ENCODE data around the gene C1R.

C1R gene

DNA sequence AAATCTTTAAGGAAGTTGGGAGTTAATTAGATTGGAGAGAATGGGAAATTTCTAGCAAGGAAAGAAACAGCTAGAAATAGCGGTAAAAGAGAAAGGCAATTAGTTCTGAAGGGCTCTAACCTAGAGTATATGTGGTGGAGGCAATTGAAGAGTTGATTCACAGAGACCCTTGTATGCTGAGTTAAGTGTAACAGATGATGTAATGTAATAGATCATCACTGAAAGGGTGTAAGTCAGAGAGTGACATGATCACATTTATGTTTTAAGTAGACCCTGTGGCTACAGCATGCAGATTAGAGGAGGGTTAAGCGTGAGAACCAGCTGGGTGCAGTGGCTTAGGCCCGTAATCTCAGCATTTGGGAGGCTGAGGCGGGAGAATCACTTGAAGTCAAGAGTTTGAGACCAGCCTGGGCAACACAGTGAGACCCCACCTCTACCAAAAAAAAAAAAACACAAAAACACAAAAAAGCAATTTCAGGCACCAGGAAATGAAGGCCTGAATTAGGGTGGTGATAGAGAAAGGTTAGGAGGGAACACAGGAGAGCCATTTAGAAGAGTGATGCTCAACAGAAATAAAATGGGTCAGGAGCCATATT is 33.5 kb upstream of the C1R start:
- Mint-ChIP-seq H3K9me3 (no peaks in the 10 kb centered on the region), H3K27me3 (no peaks in the 10 kb centered on the region), H3K4me3 (no peak overlapping the region), H3K27ac (no peak overlapping the region), H3K36me3 (ENCODE audit: low read depth) (peaks cover 4% of the 10 kb centered on the region), H3K4me1 (ENCODE audit: low read depth) (peaks cover 15% of the 10 kb centered on the region)

DNA sequence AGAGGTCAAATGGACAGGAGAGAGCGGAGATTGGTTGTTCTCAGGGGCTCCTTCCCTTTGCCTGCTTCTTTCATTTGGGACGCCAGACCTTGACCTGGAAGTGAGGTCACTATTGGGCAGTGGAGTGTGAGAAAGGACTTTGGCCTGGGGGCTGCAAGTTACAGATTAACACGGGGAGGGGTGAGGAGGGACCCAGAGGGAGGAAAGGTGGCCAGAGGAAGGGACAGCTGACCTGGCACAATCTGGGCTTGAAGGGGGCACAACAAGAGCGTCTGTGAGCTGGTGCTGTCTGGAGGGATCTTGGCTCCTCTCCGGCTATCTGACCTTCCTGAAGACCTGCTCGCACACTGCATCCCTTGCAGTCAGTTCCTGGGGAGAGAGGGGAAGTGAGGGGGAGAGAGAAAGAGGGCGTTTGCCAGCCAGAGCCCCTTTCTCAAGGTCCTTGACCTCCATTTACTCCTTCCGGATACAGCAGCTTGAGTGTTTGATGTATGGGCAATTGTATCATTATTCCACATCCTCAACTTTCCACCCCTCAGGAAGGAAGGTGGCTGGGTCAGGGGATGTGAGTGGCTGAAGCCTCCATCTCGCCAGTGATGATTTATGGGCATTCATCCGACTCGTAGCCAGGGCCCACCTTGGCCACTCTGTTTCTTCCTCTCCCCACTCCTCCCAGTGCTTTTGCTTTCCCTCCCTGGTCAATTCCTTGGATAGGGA is 31.7 kb upstream of the C1R start:
- Mint-ChIP-seq H3K4me3 (no peak overlapping the region), H3K27me3 (no peaks in the 10 kb centered on the region), H3K4me1 (ENCODE audit: low read depth) (peaks cover 2% of the 10 kb centered on the region), H3K27ac (no peak overlapping the region), H3K9me3 (no peaks in the 10 kb centered on the region), H3K36me3 (ENCODE audit: low read depth) (peaks cover 4% of the 10 kb centered on the region)

DNA sequence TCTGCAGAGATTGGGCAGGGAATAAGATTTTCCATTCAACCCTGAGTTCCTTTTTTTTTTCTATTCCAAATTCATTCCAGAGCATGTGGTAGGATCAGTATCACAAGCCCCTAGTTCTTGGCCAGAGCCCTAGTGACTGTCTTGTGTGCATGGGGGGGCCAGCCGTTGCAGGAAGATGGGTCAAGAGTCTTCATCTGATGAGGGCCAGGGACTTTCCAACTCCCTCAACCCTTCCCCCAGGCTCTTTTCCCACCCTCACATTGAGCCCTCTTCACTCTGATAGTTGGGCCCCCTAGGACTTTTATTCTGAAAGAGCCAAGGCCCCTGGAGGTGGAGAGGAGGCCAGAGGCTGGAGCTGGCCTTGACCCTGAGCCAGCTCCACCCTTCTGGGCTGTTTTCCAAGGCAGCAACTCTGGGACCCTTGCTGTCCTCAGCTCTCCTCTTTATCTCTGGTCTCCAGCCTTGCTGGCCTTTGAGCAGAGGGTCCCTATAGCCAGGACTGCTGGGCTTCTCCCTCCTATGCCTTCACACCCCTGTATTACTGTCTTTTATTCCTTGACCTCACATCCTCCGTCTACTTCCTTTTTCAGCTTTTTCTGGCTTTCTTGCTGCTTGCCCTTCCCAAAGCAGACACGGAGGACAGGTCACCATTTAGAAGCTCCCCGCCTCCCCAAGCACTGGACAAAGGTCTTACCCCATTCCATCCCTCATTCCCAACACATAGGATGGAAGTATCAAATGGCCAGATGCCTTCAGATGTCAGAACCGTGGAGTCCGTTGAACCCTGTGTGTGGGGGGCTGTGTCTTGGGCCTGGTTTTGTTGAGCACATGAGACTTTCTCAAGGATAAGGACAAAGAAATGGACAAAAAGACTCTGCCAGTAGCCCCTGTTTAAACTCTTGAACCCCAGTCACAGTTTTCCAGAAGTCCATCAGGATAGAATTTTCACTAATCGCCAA is 30.8 kb upstream of the C1R start:
- H3K27ac Mint-ChIP-seq: no peak overlapping the region
- no peak overlapping the region for H3K4me3 Mint-ChIP-seq
- H3K27me3 Mint-ChIP-seq: no peaks in the 10 kb centered on the region
- H3K36me3 Mint-ChIP-seq (ENCODE audit: low read depth): peaks cover 11% of the 10 kb centered on the region
- no peaks in the 10 kb centered on the region for H3K4me1 Mint-ChIP-seq (ENCODE audit: low read depth)
- no peaks in the 10 kb centered on the region for H3K9me3 Mint-ChIP-seq

DNA sequence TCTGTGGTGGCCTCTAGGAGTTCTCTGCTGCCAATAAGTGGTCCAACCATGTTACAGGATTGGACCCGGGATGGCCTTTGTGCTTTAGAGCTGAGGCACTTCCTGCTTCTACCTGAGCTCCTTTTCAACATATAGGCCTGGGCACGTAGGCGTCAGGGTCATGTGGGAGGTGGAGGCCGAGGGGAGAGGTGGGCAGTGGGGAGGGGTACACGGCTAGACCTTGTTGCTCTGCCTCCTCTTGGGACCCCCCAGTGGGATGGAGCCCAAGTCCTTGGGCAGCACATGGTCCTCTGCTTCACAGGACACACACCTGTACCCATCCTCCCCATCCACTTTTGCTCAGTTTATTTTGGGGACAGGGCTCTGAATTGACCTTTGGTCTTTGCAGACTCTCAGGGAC is 29.1 kb upstream of the C1R start:
- no peaks in the 10 kb centered on the region for H3K4me1 Mint-ChIP-seq (ENCODE audit: low read depth)
- no peaks in the 10 kb centered on the region for H3K9me3 Mint-ChIP-seq
- no peak overlapping the region for H3K4me3 Mint-ChIP-seq
- H3K36me3 Mint-ChIP-seq (ENCODE audit: low read depth): peaks cover 21% of the 10 kb centered on the region
- no peaks in the 10 kb centered on the region for H3K27me3 Mint-ChIP-seq
- H3K27ac Mint-ChIP-seq: no peak overlapping the region

DNA sequence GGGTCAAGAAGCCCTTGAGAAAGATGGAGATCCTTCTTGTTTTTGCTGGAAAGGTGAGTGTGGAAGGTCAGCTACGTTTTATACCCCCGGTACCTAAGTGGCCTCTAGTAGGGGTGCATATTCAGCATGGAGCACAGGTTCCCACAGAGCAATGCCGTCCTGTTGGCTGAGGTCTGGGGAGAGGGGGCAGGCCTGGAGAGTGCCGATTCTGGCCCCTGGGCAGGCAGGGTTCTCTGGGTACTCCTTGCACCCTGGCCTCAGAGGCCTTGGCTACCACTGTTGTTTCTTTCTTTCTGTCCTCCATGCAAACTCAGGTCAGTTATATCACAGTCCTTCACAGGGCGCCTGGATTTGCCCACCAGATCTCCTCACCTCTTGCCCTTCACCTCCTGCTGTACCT is 27.9 kb upstream of the C1R start:
- Mint-ChIP-seq H3K4me3 (no peak overlapping the region), H3K27ac (no peak overlapping the region), H3K36me3 (ENCODE audit: low read depth) (peaks cover 27% of the 10 kb centered on the region), H3K9me3 (no peaks in the 10 kb centered on the region), H3K27me3 (no peaks in the 10 kb centered on the region), H3K4me1 (ENCODE audit: low read depth) (no peaks in the 10 kb centered on the region)

DNA sequence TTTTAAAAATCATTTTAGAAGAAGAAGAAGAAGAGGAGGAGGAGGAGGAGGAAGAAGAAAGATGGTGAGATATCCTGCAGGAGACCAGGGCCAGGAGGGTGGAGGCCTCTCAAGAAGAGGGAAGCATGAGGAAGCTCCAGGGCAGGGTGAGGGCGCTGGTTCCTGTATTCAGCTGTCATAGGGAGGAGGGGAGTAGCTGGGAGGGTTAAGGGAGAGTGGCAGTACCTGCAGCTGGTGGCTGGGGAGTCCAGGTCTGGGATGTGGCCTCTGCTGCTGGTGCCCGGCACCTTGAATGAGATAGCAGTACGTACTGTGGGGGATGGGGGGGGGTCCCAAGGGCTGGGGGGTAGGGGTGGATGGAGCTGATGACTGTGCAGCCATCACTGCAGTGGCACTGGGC is 26.6 kb upstream of the C1R start:
- H3K36me3 Mint-ChIP-seq (ENCODE audit: low read depth): peaks cover 40% of the 10 kb centered on the region
- H3K4me3 Mint-ChIP-seq: no peak overlapping the region
- H3K27me3 Mint-ChIP-seq: no peaks in the 10 kb centered on the region
- H3K27ac Mint-ChIP-seq: no peak overlapping the region
- H3K9me3 Mint-ChIP-seq: no peaks in the 10 kb centered on the region
- H3K4me1 Mint-ChIP-seq (ENCODE audit: low read depth): no peaks in the 10 kb centered on the region

DNA sequence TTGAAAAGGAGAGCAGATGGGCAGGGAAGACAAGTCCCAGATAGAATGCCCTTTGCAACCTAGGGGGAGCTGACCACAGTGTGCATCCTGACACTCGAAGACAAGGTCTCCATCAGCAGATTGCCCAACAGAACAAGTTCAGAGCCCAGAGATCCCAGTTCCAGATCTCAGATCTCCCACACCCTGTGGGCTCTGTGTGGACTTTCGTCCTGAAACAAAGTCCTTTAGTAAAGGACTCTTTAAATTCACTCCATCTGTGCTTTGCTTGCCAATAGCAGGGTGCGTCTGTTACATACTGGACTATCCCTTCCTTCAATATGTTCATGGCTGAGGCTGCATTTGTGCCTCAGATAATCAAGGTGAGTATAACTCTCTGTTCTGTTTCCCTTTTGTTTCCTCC is 25.4 kb upstream of the C1R start:
- no peaks in the 10 kb centered on the region for H3K9me3 Mint-ChIP-seq
- H3K4me3 Mint-ChIP-seq: no peak overlapping the region
- H3K27ac Mint-ChIP-seq: no peak overlapping the region
- H3K36me3 Mint-ChIP-seq (ENCODE audit: low read depth): peaks cover 40% of the 10 kb centered on the region
- no peaks in the 10 kb centered on the region for H3K4me1 Mint-ChIP-seq (ENCODE audit: low read depth)
- H3K27me3 Mint-ChIP-seq: no peaks in the 10 kb centered on the region

DNA sequence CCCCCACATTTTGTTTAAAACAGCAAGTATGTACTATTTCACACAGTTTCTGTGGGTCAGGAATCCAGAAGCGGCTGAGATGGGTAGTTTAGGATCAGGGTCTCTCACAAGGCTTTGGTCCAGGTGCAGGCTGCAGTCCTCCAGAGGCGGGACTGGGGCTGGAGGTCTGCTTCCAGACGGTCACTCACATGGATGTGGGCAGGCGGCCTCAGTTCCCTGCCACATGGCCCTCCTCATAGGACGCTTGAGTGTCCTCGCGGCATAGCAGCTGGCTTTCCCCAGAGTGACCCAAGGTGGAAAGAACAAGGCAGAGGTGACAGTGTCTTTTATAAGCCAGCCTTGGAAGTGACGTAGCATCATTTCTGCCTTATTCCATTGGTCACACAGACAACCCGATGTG is 24.7 kb upstream of the C1R start:
- no peaks in the 10 kb centered on the region for H3K4me1 Mint-ChIP-seq (ENCODE audit: low read depth)

DNA sequence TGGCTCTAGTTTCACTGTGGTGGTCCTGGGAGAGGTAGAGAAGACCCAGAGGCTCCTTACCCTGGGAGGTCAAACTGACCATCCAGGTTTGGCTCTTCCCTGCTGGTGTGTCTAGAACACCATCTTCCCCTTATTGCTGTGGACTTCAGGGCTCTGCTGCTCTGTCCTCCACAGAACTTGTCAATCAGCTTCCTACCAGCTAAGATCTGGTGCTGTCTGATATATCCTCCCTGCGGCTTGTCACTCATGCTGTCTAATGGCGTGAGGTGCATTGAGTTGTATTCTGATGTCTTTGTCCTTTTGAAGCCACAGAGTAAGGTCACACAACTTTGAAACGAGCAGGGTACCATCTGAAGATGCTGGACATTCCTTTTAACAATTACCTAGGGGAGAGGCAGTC is 24.0 kb upstream of the C1R start:
- Mint-ChIP-seq H3K27me3 (no peaks in the 10 kb centered on the region), H3K27ac (no peak overlapping the region), H3K36me3 (ENCODE audit: low read depth) (peaks cover 38% of the 10 kb centered on the region), H3K4me1 (ENCODE audit: low read depth) (no peaks in the 10 kb centered on the region), H3K9me3 (no peaks in the 10 kb centered on the region), H3K4me3 (no peak overlapping the region)

More for the DNA sequence above, 24.7 kb upstream of the C1R start:
- Mint-ChIP-seq H3K4me3 (no peak overlapping the region), H3K36me3 (ENCODE audit: low read depth) (peaks cover 39% of the 10 kb centered on the region), H3K27ac (no peak overlapping the region), H3K9me3 (no peaks in the 10 kb centered on the region), H3K27me3 (no peaks in the 10 kb centered on the region)

DNA sequence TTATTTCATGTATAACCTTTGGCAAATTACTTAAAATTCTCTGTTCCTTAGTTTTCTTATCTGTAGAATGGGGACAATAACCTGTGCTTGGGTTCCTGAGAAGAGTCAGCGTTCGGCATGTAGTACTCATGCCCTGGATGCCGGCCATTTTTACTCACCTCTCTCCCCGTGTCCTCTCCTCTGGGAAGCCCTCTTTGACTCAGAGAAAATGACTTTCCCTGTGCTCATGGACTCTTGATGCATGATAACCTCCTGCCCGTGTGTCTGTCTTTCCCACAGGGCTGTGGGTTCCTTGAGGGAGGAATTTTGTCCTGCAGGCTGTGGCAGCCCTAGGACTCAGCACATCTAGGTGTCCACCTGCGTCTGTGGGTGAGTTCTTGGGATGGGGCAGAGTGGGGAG is 22.6 kb upstream of the C1R start:
- no peaks in the 10 kb centered on the region for H3K9me3 Mint-ChIP-seq
- H3K27ac Mint-ChIP-seq: no peak overlapping the region
- H3K4me3 Mint-ChIP-seq: no peak overlapping the region
- H3K27me3 Mint-ChIP-seq: no peaks in the 10 kb centered on the region
- peaks cover 7% of the 10 kb centered on the region for H3K4me1 Mint-ChIP-seq (ENCODE audit: low read depth)
- peaks cover 43% of the 10 kb centered on the region for H3K36me3 Mint-ChIP-seq (ENCODE audit: low read depth)

DNA sequence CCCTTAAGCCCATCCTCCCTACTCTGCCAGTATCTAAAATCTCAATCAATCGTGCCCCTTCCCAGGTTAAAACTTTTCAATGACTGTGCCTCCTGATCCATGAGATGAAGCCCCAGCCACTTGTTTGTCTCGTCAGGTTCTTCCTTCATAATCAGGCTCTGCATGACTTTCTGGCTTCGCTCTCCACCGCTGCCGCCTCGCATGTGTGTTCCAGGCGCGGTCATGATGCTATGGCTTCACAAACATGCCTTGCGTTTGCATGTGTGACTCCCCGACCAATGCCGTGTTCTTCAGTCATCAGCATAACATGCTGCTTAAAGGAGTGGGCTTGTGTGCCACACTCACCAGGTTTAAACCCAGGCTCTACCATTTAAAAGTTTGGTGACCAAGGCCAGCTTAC is 21.8 kb upstream of the C1R start:
- Mint-ChIP-seq H3K4me1 (ENCODE audit: low read depth) (peaks cover 13% of the 10 kb centered on the region), H3K4me3 (no peak overlapping the region), H3K27me3 (no peaks in the 10 kb centered on the region), H3K36me3 (ENCODE audit: low read depth) (peaks cover 43% of the 10 kb centered on the region), H3K9me3 (no peaks in the 10 kb centered on the region), H3K27ac (no peak overlapping the region)

DNA sequence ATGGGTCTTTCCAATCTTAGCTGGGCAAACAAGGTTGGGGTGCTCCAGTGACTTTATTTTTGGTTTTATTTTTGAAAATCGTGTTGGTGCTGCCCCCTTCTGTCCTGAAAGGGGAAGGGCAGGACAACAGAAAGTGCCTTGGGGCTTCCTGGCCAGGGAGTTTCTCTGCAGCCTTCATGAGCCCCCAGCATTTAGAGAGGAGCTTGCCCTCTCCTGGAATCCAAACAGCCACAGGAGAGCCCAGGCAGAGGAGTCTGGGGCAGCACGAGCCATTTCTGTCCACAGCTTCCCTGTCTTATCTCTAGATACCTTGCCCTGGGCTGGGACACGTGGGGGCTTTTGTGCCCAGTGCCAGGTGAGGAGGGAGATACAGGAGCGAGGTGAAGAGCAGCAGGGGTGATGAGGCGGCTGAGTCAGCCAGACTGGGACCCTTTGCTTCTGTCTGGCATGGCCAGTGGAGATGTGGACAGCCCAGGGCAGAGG is 21.2 kb upstream of the C1R start:
- H3K27me3 Mint-ChIP-seq: no peaks in the 10 kb centered on the region
- H3K4me3 Mint-ChIP-seq: no peak overlapping the region
- H3K4me1 Mint-ChIP-seq (ENCODE audit: low read depth): peaks cover 13% of the 10 kb centered on the region
- H3K36me3 Mint-ChIP-seq (ENCODE audit: low read depth): peaks cover 40% of the 10 kb centered on the region
- H3K27ac Mint-ChIP-seq: no peak overlapping the region
- H3K9me3 Mint-ChIP-seq: no peaks in the 10 kb centered on the region

DNA sequence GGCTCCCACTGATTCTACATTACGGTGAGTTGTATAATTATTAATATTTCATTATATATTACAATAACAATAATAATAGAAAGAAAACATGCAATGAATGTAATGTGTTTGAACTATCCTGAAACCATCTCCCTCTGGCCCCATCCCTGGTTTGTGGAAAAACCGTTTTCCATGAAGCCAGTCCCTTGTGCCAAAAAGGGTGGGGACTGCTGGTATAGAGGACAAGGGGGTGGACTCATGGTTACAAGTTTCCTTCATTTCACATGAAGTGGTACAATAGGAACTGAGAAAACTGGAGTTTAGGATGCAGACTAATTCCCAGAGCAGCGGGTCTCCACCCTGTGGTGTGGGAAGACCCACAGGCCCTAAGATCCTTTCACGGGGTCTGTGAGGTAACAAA is 19.8 kb upstream of the C1R start:
- Mint-ChIP-seq H3K36me3 (ENCODE audit: low read depth) (peaks cover 37% of the 10 kb centered on the region), H3K27me3 (no peaks in the 10 kb centered on the region), H3K4me3 (no peak overlapping the region), H3K4me1 (ENCODE audit: low read depth) (peaks cover 20% of the 10 kb centered on the region), H3K27ac (no peak overlapping the region), H3K9me3 (no peaks in the 10 kb centered on the region)

DNA sequence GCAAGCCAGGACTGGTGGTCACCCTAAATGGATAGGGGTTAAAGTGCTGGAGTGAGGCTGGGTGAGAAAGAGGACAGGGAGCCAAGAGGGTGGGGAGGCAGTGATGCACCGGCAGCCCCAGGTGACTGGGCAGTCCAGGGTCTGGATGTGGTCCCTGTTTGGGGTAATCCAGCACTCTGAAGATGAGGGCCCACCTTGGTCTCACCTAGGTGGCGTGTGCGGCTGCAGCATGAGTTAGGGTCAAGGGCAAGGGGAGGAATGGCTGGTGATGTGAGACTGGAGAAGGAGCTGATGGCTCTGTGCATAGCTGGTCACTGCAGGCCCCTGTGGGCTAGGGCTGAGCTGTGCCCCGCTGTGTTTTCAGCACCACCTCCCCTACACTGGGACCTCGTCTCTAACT is 18.4 kb upstream of the C1R start:
- H3K27me3 Mint-ChIP-seq: no peaks in the 10 kb centered on the region
- no peak overlapping the region for H3K27ac Mint-ChIP-seq
- H3K9me3 Mint-ChIP-seq: peaks cover 9% of the 10 kb centered on the region
- H3K4me1 Mint-ChIP-seq (ENCODE audit: low read depth): peaks cover 33% of the 10 kb centered on the region
- H3K36me3 Mint-ChIP-seq (ENCODE audit: low read depth): peaks cover 43% of the 10 kb centered on the region
- no peak overlapping the region for H3K4me3 Mint-ChIP-seq

DNA sequence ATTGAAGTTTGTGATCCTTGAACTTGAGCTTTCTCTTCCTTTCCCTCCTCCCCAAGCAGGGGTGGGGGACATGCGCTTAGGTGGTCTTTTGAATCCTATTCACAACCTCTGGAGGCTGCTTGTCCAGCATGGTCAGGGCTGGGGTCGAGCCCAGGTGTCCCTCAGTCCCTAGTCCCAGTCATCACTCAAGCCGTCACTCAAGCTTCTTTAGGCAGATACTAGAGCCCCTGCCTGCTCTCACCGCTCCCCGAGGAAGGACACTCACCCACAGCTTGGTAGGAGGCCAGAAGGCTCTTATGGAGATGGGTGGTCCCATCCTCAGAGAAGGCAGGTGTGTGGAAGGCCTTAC is 17.3 kb upstream of the C1R start:
- peak overlapping the region; percentile 92 for H3K4me3 Mint-ChIP-seq
- H3K27ac Mint-ChIP-seq: peak overlapping the region; percentile 81
- peaks cover 36% of the 10 kb centered on the region for H3K36me3 Mint-ChIP-seq (ENCODE audit: low read depth)
- peaks cover 12% of the 10 kb centered on the region for H3K9me3 Mint-ChIP-seq
- H3K27me3 Mint-ChIP-seq: no peaks in the 10 kb centered on the region
- peaks cover 36% of the 10 kb centered on the region for H3K4me1 Mint-ChIP-seq (ENCODE audit: low read depth)
